Fibroblast of lung (primary cell): ENCODE measurements around the gene BCAS3. TPM values are rescaled to one million over a fixed set of nuclear protein-coding genes. Genes with fewer than 3 reads are reported as not detected.

Experiments
- DNase-seq, 2 donors: peaks; one replicate each; pipeline versions ENCODE4 v3.0.0 to v3.0.0-alpha.2; 2010; ENCODE audit warnings: low read depth in 2 of 2
- H2AFZ ChIP-seq: 2 replicates; pipeline ENCODE4 v1.5.1; 2012; ENCODE audit warnings: low read length, control low read depth, inconsistent platforms
- H3K27ac ChIP-seq: 2 replicates; pipeline ENCODE4 v1.5.1; 2011; ENCODE audit warnings: low read length, control low read depth; ENCODE audit not compliant: insufficient read depth
- H3K27me3 ChIP-seq: 2 replicates; pipeline ENCODE4 v1.5.1; 2011; ENCODE audit warnings: mild to moderate bottlenecking, low read length; ENCODE audit not compliant: control insufficient read depth, insufficient read depth
- H3K36me3 ChIP-seq: 2 replicates; pipeline ENCODE4 v1.5.1; 2011; ENCODE audit warnings: low read length; ENCODE audit not compliant: control insufficient read depth, insufficient read depth
- H3K4me1 ChIP-seq: 2 replicates; pipeline ENCODE4 v1.5.1; 2011; ENCODE audit warnings: low read length; ENCODE audit not compliant: control insufficient read depth, insufficient read depth; ENCODE audit errors: extremely low read depth
- H3K4me2 ChIP-seq: 2 replicates; pipeline ENCODE4 v1.5.1; 2011; ENCODE audit warnings: low read length, control low read depth; ENCODE audit not compliant: insufficient read depth; ENCODE audit errors: extremely low read depth
- H3K4me3 ChIP-seq, 4 experiments: fragments of 200-600 bp in 1 of 4; sonication (generic) in 1 of 4; replicated peaks in 1 of 4; 2 replicates each; pipeline ENCODE4 v1.5.1; 2011 to 2016; ENCODE audit warnings: low read length in 4 of 4, low read depth in 3 of 4, mild to moderate bottlenecking in 3 of 4, control low read depth in 2 of 4, inconsistent platforms in 1 of 4, mixed read lengths in 1 of 4; ENCODE audit not compliant: insufficient read depth in 1 of 4; ENCODE audit errors: control extremely low read depth in 1 of 4
- H3K79me2 ChIP-seq: 2 replicates; pipeline ENCODE4 v1.5.1; 2012; ENCODE audit warnings: mild to moderate bottlenecking, low read length, inconsistent platforms; ENCODE audit not compliant: control insufficient read depth, insufficient read depth
- H3K9ac ChIP-seq: 2 replicates; pipeline ENCODE4 v1.5.1; 2011; ENCODE audit warnings: mild to moderate bottlenecking, low read length, control low read depth; ENCODE audit not compliant: insufficient read depth
- H3K9me3 ChIP-seq: 2 replicates; pipeline ENCODE4 v1.5.1; 2012; ENCODE audit warnings: low read depth, low read length; ENCODE audit not compliant: control insufficient read depth, insufficient read depth
- H4K20me1 ChIP-seq: 2 replicates; pipeline ENCODE4 v1.5.1; 2011; ENCODE audit warnings: low read length; ENCODE audit not compliant: control insufficient read depth, insufficient read depth; ENCODE audit errors: extremely low read depth
- EZH2 ChIP-seq: IDR thresholded peaks from 2 replicates; pipeline ENCODE4 v1.5.1; 2012; ENCODE audit warnings: low read length, control low read depth, mild to moderate bottlenecking; ENCODE audit errors: missing control alignments
- polyA plus RNA-seq, 2 donors: library from polyadenylated mRNA; depleted of rRNA in 1 of 2; stranded (reverse) in 1 of 2; unstranded in 1 of 2; fragments of >200 nt; gene quantifications; 2 replicates each; pipeline ENCODE4 v1.2.1, GENCODE V29; 2011 to 2012; ENCODE audit warnings: missing spikeins in 1 of 2
- total RNA-seq: library from RNA; depleted of rRNA; stranded (reverse); fragments of >200 nt; gene quantifications from 2 replicates; pipeline ENCODE4 v1.2.1, GENCODE V29; 2014
- TF ChIP-seq, protein P1 (sequence below), 2 donors: IDR thresholded peaks in 1 of 2; conservative IDR thresholded peaks in 1 of 2; 1 replicate in 1 of 2; 2 replicates in 1 of 2; pipeline ENCODE4 v1.5.1; 2011 to 2012; ENCODE audit warnings: low read length in 2 of 2, control low read depth in 1 of 2, inconsistent platforms in 1 of 2, low read depth in 1 of 2, mild to moderate bottlenecking in 1 of 2

The BCAS3 gene
- total and polyA plus RNA-seq, 2 donors (not counting 1 experiment from before 2014, with no cell fraction given): 9.9 to 43.6 TPM

GRCh38 chr17:61227866-61228265, 550.2 kb downstream of the BCAS3 start:
- DNase-seq: no peak
- Histone ChIP-seq H4K20me1 (no peaks in the 10 kb centered on the region), H3K9me3 (no peaks in the 10 kb centered on the region), H3K36me3 (no peaks in the 10 kb centered on the region), H2AFZ (no peak overlapping the region), H3K79me2 (no peaks in the 10 kb centered on the region), H3K4me2 (no peak overlapping the region), H3K4me1 (no peaks in the 10 kb centered on the region), H3K9ac (no peak overlapping the region), H3K4me3 (no peak overlapping the region), H3K27ac (no peak overlapping the region), H3K27me3 (no peaks in the 10 kb centered on the region)
- TF ChIP-seq, protein P1, sequence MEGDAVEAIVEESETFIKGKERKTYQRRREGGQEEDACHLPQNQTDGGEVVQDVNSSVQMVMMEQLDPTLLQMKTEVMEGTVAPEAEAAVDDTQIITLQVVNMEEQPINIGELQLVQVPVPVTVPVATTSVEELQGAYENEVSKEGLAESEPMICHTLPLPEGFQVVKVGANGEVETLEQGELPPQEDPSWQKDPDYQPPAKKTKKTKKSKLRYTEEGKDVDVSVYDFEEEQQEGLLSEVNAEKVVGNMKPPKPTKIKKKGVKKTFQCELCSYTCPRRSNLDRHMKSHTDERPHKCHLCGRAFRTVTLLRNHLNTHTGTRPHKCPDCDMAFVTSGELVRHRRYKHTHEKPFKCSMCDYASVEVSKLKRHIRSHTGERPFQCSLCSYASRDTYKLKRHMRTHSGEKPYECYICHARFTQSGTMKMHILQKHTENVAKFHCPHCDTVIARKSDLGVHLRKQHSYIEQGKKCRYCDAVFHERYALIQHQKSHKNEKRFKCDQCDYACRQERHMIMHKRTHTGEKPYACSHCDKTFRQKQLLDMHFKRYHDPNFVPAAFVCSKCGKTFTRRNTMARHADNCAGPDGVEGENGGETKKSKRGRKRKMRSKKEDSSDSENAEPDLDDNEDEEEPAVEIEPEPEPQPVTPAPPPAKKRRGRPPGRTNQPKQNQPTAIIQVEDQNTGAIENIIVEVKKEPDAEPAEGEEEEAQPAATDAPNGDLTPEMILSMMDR (conservative IDR thresholded peaks at IDR 0.05 in 1 of 2, IDR thresholded peaks at IDR 0.05 in 1 of 2; ENCODE audit: low read depth in 1 of 2, low read length in 2 of 2): no peak
- TF ChIP-seq EZH2: no peak

- Histone ChIP-seq H3K36me3 (no peaks in the 10 kb centered on the region), H3K27ac (no peak overlapping the region), H3K4me2 (no peak overlapping the region), H4K20me1 (no peaks in the 10 kb centered on the region), H3K27me3 (no peaks in the 10 kb centered on the region), H2AFZ (no peak overlapping the region), H3K9me3 (no peaks in the 10 kb centered on the region), H3K4me3 (no peak overlapping the region), H3K79me2 (no peaks in the 10 kb centered on the region), H3K4me1 (peaks cover 2% of the 10 kb centered on the region), H3K9ac (no peak overlapping the region)
- no peak for DNase-seq
- TF ChIP-seq, protein P1 (conservative IDR thresholded peaks at IDR 0.05 in 1 of 2, IDR thresholded peaks at IDR 0.05 in 1 of 2; ENCODE audit: low read depth in 1 of 2, low read length in 2 of 2): no peak
- no peak for TF ChIP-seq EZH2
These were observed 552.8 kb downstream of the BCAS3 start for GRCh38 chr17:61230461-61230860.

DNA sequence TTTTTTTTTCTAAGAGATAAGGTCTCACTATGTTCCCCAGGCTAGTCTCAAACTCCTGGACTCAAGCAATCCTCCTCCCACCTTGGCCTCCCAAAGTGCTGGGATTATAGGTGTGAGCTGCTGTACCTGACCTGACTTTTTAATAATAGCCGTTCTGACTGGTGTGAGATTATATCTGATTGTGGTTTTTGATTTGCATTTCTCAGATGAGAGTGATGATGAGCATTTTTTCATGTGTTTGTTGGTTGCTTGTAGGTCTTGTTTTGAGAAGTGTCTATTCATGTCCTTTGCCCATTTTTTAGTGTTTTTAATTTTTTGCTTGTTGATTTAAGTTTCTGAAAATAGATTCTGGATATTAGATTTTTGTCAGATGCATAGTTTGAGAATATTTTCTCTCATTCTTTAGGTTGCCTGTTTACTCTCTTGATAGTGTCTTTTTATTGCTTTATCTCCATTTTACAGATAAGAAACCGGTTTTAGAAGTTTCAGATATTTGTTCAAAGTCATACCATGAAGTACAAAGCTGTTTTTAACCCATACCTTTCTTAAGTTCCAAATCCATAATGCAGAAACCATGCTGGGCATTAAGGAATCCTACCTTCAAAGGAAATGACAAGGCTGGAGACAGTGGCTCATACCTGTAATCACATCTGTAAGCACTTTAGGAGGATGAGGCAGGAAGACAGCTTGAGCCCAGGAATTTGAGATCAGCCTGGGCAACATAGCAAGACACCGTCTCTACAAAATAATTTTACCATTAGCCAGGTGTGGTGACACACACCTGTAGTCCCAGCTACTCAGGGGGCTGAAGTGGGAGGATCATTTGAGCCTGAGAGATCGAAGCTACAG, 553.5 kb downstream of the BCAS3 start:
- DNase-seq: no peak
- Histone ChIP-seq H3K4me2 (no peak overlapping the region), H3K79me2 (no peaks in the 10 kb centered on the region), H3K27ac (no peak overlapping the region), H3K27me3 (no peaks in the 10 kb centered on the region), H3K4me3 (no peak overlapping the region), H2AFZ (no peak overlapping the region), H3K4me1 (peaks cover 2% of the 10 kb centered on the region), H4K20me1 (no peaks in the 10 kb centered on the region), H3K9me3 (no peaks in the 10 kb centered on the region), H3K36me3 (no peaks in the 10 kb centered on the region), H3K9ac (no peak overlapping the region)
- TF ChIP-seq, protein P1 (conservative IDR thresholded peaks at IDR 0.05 in 1 of 2, IDR thresholded peaks at IDR 0.05 in 1 of 2; ENCODE audit: low read depth in 1 of 2, low read length in 2 of 2): no peak
- no peak for TF ChIP-seq EZH2
